OCI-LY7 (cell line): ENCODE data around the gene MYBPC2.

Experiments used
- CTCF ChIP-seq: fragments of 200-600 bp; sonication (generic); conservative IDR thresholded peaks from 2 replicates; pipeline ENCODE4 v1.5.1; 2014; ENCODE audit warnings: mild to moderate bottlenecking, antibody characterized with exemption, low read length, moderate library complexity, mixed read lengths
- EZH2phosphoT487 ChIP-seq: fragments of 200-600 bp; sonication (generic); IDR thresholded peaks from 2 replicates; pipeline ENCODE4 v1.6.1; 2018; ENCODE audit warnings: low read depth, borderline replicate concordance, mild to moderate bottlenecking, mixed run types, antibody characterized with exemption, low read length, moderate library complexity, mixed read lengths

GRCh38 chr19:50437862-50438449, 5.3 kb downstream of the MYBPC2 start:
- TF ChIP-seq CTCF (no peak), EZH2phosphoT487 (no peak)
